ENCODE results near the gene TRMT10B.

TRMT10B gene

DNA sequence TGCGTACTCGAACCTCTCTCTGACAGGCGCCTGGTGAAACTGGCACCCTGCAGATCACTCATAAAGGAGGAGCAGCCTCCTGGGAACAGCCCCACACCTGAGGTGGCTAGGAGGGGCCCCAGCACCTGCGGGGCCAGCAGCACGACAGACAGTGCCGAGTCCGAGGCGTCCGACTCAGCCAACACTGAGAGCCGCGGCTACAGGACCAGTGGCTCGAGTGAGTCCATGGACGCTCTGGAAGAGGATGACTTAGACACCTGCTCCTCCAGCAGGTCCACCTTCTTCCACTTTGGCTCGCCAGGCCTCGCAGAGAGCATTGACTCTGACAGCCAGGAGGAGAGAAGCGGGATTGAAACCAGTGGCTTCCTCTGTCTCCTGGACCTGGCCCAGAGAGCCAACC lies 13.5 kb upstream of the TRMT10B start:
- Histone ChIP-seq H3K4me3 (ENCODE audit: low read depth, low read length, poor library complexity, severe bottlenecking) (no peak overlapping the region), H3K9ac (ENCODE audit: low read length) (no peak overlapping the region), H4K20me1 (ENCODE audit: insufficient read depth, low read length) (no peaks in the 10 kb centered on the region), H3K27ac (ENCODE audit: low read depth, low read length, poor library complexity, severe bottlenecking) (no peak overlapping the region), H3F3A (ENCODE audit: insufficient read depth, low read length) (no peaks in the 10 kb centered on the region), H2AFZ (ENCODE audit: low read length) (no peak overlapping the region), H3K4me2 (ENCODE audit: low read length) (no peak overlapping the region), H3K4me1 (ENCODE audit: insufficient read depth, low read length, severe bottlenecking) (no peaks in the 10 kb centered on the region), H3K79me2 (ENCODE audit: insufficient read depth, low read length) (no peaks in the 10 kb centered on the region), H3K9me2 (ENCODE audit: low read depth, low read length) (no peaks in the 10 kb centered on the region), H3K36me3 (ENCODE audit: insufficient read depth, low read length) (no peaks in the 10 kb centered on the region), H3K27me3 (ENCODE audit: insufficient read depth, low read length) (no peaks in the 10 kb centered on the region), H3K9me3 (ENCODE audit: low read length) (no peaks in the 10 kb centered on the region)
- TF ChIP-seq EZH2 (IDR thresholded peaks at IDR 0.05; ENCODE audit: borderline replicate concordance, low read length), result no peak
- TF ChIP-seq, protein P1, sequence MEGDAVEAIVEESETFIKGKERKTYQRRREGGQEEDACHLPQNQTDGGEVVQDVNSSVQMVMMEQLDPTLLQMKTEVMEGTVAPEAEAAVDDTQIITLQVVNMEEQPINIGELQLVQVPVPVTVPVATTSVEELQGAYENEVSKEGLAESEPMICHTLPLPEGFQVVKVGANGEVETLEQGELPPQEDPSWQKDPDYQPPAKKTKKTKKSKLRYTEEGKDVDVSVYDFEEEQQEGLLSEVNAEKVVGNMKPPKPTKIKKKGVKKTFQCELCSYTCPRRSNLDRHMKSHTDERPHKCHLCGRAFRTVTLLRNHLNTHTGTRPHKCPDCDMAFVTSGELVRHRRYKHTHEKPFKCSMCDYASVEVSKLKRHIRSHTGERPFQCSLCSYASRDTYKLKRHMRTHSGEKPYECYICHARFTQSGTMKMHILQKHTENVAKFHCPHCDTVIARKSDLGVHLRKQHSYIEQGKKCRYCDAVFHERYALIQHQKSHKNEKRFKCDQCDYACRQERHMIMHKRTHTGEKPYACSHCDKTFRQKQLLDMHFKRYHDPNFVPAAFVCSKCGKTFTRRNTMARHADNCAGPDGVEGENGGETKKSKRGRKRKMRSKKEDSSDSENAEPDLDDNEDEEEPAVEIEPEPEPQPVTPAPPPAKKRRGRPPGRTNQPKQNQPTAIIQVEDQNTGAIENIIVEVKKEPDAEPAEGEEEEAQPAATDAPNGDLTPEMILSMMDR (IDR thresholded peaks at IDR 0.05; ENCODE audit: low read length), result no peak

DNA sequence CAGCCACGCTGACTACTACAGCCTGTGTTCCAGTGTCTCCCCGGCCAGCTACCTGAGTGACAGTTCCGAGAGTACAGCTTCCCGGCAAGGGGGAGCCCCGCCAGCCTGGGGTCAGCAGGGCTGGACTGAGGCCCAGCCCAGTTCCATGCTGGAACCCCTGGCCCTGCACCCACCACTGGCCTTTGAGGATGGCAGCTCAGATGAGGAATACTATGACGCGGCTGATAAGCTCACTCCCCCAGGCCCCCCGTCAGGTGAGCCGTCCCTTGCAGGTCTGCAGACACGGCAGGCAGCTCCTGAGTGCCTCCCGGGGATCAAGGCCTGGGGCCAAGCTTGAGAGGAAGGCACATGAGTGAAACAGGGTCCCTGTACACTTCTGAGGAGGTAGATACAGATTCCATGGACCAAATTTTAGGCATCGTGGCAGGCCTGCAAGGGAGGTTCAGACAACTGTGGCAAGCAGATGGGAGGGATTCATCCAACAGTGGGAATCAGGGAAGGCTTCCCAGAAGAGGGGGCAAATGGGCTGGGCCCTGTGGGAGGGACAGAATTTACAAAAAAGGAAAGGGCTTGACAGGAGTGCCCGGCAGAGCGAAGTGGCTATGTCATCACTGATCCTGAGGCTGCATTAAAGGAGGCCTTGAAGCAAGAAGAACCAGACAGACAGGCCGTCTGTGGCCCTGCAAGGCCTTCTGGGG lies 12.8 kb upstream of the TRMT10B start:
- Histone ChIP-seq H3K9me2 (ENCODE audit: low read depth, low read length) (no peaks in the 10 kb centered on the region), H3K4me1 (ENCODE audit: insufficient read depth, low read length, severe bottlenecking) (no peaks in the 10 kb centered on the region), H3K9ac (ENCODE audit: low read length) (no peak overlapping the region), H2AFZ (ENCODE audit: low read length) (no peak overlapping the region), H3K36me3 (ENCODE audit: insufficient read depth, low read length) (no peaks in the 10 kb centered on the region), H3K4me2 (ENCODE audit: low read length) (no peak overlapping the region), H4K20me1 (ENCODE audit: insufficient read depth, low read length) (no peaks in the 10 kb centered on the region), H3K79me2 (ENCODE audit: insufficient read depth, low read length) (no peaks in the 10 kb centered on the region), H3K27ac (ENCODE audit: low read depth, low read length, poor library complexity, severe bottlenecking) (no peak overlapping the region), H3K4me3 (ENCODE audit: low read depth, low read length, poor library complexity, severe bottlenecking) (no peak overlapping the region), H3K9me3 (ENCODE audit: low read length) (no peaks in the 10 kb centered on the region), H3K27me3 (ENCODE audit: insufficient read depth, low read length) (no peaks in the 10 kb centered on the region), H3F3A (ENCODE audit: insufficient read depth, low read length) (no peaks in the 10 kb centered on the region)
- TF ChIP-seq EZH2 (IDR thresholded peaks at IDR 0.05; ENCODE audit: borderline replicate concordance, low read length), result no peak
- TF ChIP-seq, protein P1 (IDR thresholded peaks at IDR 0.05; ENCODE audit: low read length), result no peak

DNA sequence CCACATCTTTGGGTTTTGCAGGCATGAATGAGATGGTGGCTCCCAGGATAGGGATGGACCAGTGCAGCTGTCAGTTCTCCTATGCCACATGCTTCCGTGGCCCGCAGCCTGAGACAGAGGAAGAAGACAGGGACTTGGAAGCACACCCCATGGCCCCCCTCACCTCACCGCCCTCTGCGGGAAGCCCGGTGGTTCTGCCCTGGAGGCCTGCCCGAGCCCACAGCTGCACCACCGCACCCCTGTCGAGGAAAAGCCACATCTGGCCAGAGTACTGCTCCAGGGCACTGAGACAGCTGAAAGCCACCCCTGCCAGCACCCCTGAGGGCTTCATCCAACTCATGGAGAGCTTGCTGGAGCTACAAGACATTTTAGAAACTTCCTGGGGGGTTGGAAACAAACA lies 7.6 kb upstream of the TRMT10B start:
- Histone ChIP-seq H3F3A (ENCODE audit: insufficient read depth, low read length) (no peaks in the 10 kb centered on the region), H3K79me2 (ENCODE audit: insufficient read depth, low read length) (no peaks in the 10 kb centered on the region), H3K4me1 (ENCODE audit: insufficient read depth, low read length, severe bottlenecking) (no peaks in the 10 kb centered on the region), H3K9me2 (ENCODE audit: low read depth, low read length) (no peaks in the 10 kb centered on the region), H3K27me3 (ENCODE audit: insufficient read depth, low read length) (no peaks in the 10 kb centered on the region), H3K9me3 (ENCODE audit: low read length) (no peaks in the 10 kb centered on the region), H4K20me1 (ENCODE audit: insufficient read depth, low read length) (no peaks in the 10 kb centered on the region), H2AFZ (ENCODE audit: low read length) (no peak overlapping the region), H3K9ac (ENCODE audit: low read length) (no peak overlapping the region), H3K4me2 (ENCODE audit: low read length) (no peak overlapping the region), H3K4me3 (ENCODE audit: low read depth, low read length, poor library complexity, severe bottlenecking) (no peak overlapping the region), H3K36me3 (ENCODE audit: insufficient read depth, low read length) (no peaks in the 10 kb centered on the region), H3K27ac (ENCODE audit: low read depth, low read length, poor library complexity, severe bottlenecking) (no peak overlapping the region)
- TF ChIP-seq, protein P1 (IDR thresholded peaks at IDR 0.05; ENCODE audit: low read length), result no peak
- TF ChIP-seq EZH2 (IDR thresholded peaks at IDR 0.05; ENCODE audit: borderline replicate concordance, low read length), result no peak

Data from OCI-LY1 (cell line).